GM18909 (cell line): ENCODE measurements around the gene RET.

Experiments used
- ATAC-seq: cut with Tn5 transposase; IDR thresholded peaks from one replicate; pipeline ENCODE4 v1.9.1; 2021; ENCODE audit warnings: mild to moderate bottlenecking; ENCODE audit not compliant: unreplicated experiment, poor library complexity

RET gene

GRCh38 chr10:43061331-43061730, 15.5 kb upstream of the RET start:
- ATAC-seq = no peak

GRCh38 chr10:43061760-43062159, 15.1 kb upstream of the RET start:
- no peak for ATAC-seq

- ATAC-seq = no peak
These were observed 14.3 kb upstream of the RET start for GRCh38 chr10:43062402-43063160.

GRCh38 chr10:43064331-43065075, 12.4 kb upstream of the RET start:
- no peak for ATAC-seq

GRCh38 chr10:43065234-43065633, 11.6 kb upstream of the RET start:
- ATAC-seq = no peak

- no peak for ATAC-seq
These were observed 11.1 kb upstream of the RET start for GRCh38 chr10:43065761-43066160.

GRCh38 chr10:43066481-43066880, 10.4 kb upstream of the RET start:
- no peak for ATAC-seq

- no peak for ATAC-seq
These were observed 9.3 kb upstream of the RET start for GRCh38 chr10:43067391-43068135.

GRCh38 chr10:43068136-43068395, 8.8 kb upstream of the RET start:
- ATAC-seq = no peak

GRCh38 chr10:43068471-43069210, 8.2 kb upstream of the RET start:
- no peak for ATAC-seq

GRCh38 chr10:43069211-43069515, 7.7 kb upstream of the RET start:
- no peak for ATAC-seq

- no peak for ATAC-seq
These were observed 7.3 kb upstream of the RET start for GRCh38 chr10:43069579-43069978.

- ATAC-seq = no peak
These were observed 6.5 kb upstream of the RET start for GRCh38 chr10:43070121-43071085.

GRCh38 chr10:43071865-43072650, 4.8 kb upstream of the RET start:
- no peak for ATAC-seq

GRCh38 chr10:43073191-43073590, 3.7 kb upstream of the RET start:
- no peak for ATAC-seq

- ATAC-seq = no peak
These were observed 3.1 kb upstream of the RET start for GRCh38 chr10:43073721-43074120.

GRCh38 chr10:43074409-43074808, 2.5 kb upstream of the RET start:
- no peak for ATAC-seq

GRCh38 chr10:43074827-43075611, 1.9 kb upstream of the RET start:
- no peak for ATAC-seq
